ENCODE results near the gene GUCA1A.

DNA sequence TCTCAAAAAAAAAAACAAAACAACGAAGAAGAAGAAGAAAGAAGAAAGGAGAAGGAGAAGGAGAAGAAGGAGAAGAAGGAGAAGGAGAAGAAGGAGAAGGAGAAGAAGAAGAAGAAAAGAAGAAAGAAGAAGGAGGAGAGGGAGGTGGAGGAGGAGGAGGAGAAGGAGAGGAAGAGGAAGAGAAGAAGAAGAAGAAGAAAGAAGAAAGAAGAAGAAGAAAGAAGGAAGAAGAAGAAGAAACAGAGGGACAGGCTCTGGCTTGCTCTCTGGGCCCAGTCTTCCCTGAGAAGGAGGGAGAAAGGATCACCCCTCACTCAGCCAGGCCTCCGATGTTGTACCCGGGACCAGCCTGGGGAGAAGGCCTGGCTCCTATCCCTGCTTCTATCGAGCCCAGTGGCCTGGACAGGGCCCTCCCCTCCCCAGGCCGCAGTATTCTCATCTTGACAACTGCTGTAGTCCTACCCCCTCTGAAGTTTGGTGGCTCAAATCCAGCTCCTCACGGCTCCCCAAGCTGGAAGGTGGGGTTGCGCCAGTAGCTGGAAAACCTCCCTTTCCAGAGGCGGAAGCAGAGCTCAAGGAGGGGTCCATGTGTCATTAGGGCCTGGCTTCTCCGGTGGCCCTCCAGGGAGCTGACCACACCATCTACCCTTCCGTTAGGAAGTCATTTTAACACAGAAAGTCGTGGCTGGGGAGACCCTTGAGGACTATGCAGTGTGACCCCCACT is 49.6 kb upstream of the GUCA1A start:
- TF ChIP-seq, protein P1, sequence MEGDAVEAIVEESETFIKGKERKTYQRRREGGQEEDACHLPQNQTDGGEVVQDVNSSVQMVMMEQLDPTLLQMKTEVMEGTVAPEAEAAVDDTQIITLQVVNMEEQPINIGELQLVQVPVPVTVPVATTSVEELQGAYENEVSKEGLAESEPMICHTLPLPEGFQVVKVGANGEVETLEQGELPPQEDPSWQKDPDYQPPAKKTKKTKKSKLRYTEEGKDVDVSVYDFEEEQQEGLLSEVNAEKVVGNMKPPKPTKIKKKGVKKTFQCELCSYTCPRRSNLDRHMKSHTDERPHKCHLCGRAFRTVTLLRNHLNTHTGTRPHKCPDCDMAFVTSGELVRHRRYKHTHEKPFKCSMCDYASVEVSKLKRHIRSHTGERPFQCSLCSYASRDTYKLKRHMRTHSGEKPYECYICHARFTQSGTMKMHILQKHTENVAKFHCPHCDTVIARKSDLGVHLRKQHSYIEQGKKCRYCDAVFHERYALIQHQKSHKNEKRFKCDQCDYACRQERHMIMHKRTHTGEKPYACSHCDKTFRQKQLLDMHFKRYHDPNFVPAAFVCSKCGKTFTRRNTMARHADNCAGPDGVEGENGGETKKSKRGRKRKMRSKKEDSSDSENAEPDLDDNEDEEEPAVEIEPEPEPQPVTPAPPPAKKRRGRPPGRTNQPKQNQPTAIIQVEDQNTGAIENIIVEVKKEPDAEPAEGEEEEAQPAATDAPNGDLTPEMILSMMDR (IDR thresholded peaks at IDR 0.05) = no peak
- no peak for TF ChIP-seq POLR2A (IDR thresholded peaks at IDR 0.05)

All from right lobe of liver (tissue), 4 donors.